Neural progenitor cell (in vitro differentiated cells): ENCODE results near the gene ARHGAP35. TPM values are rescaled to one million over a fixed set of nuclear protein-coding genes. Genes with fewer than 3 reads are reported as not detected.

Experiments used
- DNase-seq: peaks from one replicate; pipeline ENCODE4 v3.0.0-alpha.2; 2016; ENCODE audit warnings: low spot score
- H2AFZ ChIP-seq: fragments of 200-600 bp; sonication (generic); replicated peaks from 2 replicates; pipeline ENCODE4 v1.6.1; 2016; ENCODE audit warnings: antibody characterized with exemption
- H3F3A ChIP-seq: fragments of 200-600 bp; sonication (generic); 2 replicates; pipeline ENCODE4 v1.6.1; 2016; ENCODE audit warnings: antibody characterized with exemption, low read depth
- H3K27ac ChIP-seq: fragments of 200-600 bp; sonication (generic); 2 replicates; pipeline ENCODE4 v1.5.1; 2016; ENCODE audit warnings: mild to moderate bottlenecking
- H3K27me3 ChIP-seq: fragments of 200-600 bp; sonication (generic); 2 replicates; pipeline ENCODE4 v1.6.1; 2016; ENCODE audit warnings: mild to moderate bottlenecking, moderate library complexity
- H3K36me3 ChIP-seq: fragments of 200-600 bp; sonication (generic); 2 replicates; pipeline ENCODE4 v1.5.1; 2016
- H3K4me1 ChIP-seq: fragments of 200-600 bp; sonication (generic); 2 replicates; pipeline ENCODE4 v1.6.1; 2016; ENCODE audit warnings: mixed run types
- H3K4me2 ChIP-seq: fragments of 200-600 bp; sonication (generic); 2 replicates; pipeline ENCODE4 v1.6.1; 2016
- H3K4me3 ChIP-seq: fragments of 200-600 bp; sonication (generic); 2 replicates; pipeline ENCODE4 v1.5.1; 2016
- H3K79me2 ChIP-seq: fragments of 200-600 bp; sonication (generic); 2 replicates; pipeline ENCODE4 v1.6.1; 2016; ENCODE audit warnings: low read depth
- H3K9ac ChIP-seq: fragments of 200-600 bp; sonication (generic); 2 replicates; pipeline ENCODE4 v1.6.1; 2016
- H3K9me3 ChIP-seq: fragments of 200-600 bp; sonication (generic); 2 replicates; pipeline ENCODE4 v1.5.1; 2016; ENCODE audit warnings: low read depth
- H4K20me1 ChIP-seq: fragments of 200-600 bp; sonication (generic); 2 replicates; pipeline ENCODE4 v1.6.1; 2016; ENCODE audit warnings: low read depth
- H3K27ac Mint-ChIP-seq: 3 replicates; pipeline ENCODE4 v1.8.0; 2021; ENCODE audit warnings: mixed read lengths
- H3K27me3 Mint-ChIP-seq: 2 replicates; pipeline ENCODE4 v1.8.0; 2022; ENCODE audit warnings: low read depth, mild to moderate bottlenecking, inconsistent platforms, moderate library complexity, mixed read lengths; ENCODE audit not compliant: insufficient read depth
- H3K36me3 Mint-ChIP-seq: 3 replicates; pipeline ENCODE4 v1.8.0; 2021; ENCODE audit warnings: mixed read lengths
- H3K4me1 Mint-ChIP-seq: 3 replicates; pipeline ENCODE4 v1.8.0; 2021; ENCODE audit warnings: mixed read lengths
- H3K4me3 Mint-ChIP-seq: 3 replicates; pipeline ENCODE4 v1.8.0; 2021; ENCODE audit warnings: mild to moderate bottlenecking, moderate library complexity, mixed read lengths
- H3K9me3 Mint-ChIP-seq: 3 replicates; pipeline ENCODE4 v1.8.0; 2020; ENCODE audit warnings: mixed read lengths
- EZH2 ChIP-seq: fragments of 200-600 bp; sonication (generic); IDR thresholded peaks from 2 replicates; pipeline ENCODE4 v1.6.1; 2017; ENCODE audit warnings: antibody characterized with exemption, mild to moderate bottlenecking, moderate library complexity
- EZH2phosphoT487 ChIP-seq: fragments of 200-600 bp; sonication (generic); IDR thresholded peaks from 2 replicates; pipeline ENCODE4 v1.6.1; 2017; ENCODE audit warnings: antibody characterized with exemption
- total RNA-seq: library from RNA; depleted of rRNA; stranded (reverse); fragments of >200 nt; gene quantifications from 2 replicates; pipeline ENCODE4 v1.2.3, GENCODE V29; 2015; ENCODE audit warnings: low replicate concordance
- TF ChIP-seq, protein P1 (sequence below): fragments of 200-600 bp; sonication (generic); IDR thresholded peaks from 2 replicates; pipeline ENCODE4 v1.5.1; 2017; ENCODE audit warnings: antibody characterized with exemption, mild to moderate bottlenecking

Gene ARHGAP35
- total RNA-seq, 1 donor from 2014 or later = 38.4 TPM

DNA sequence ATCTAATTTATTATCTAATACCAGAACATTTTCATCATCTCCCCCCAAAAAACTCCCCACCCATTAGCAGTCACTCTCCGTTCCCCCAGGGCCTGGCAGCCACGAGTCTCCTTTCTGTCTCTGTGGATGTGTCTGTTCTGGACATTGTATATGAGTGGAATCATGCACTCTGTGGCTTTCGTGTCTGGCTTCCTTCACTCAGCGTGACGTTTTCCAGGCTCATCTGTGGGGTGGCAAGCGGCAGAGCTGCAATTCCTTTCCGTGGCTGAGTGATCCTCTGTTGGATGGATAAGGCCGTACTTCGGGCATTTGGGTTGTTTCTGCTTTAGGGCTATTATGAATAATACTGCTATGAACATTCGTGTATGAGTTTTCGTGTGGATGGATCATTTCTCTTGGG is 13.3 kb upstream of the ARHGAP35 start:
- Histone ChIP-seq H3F3A (peaks cover 17% of the 10 kb centered on the region), H3K27me3 (no peaks in the 10 kb centered on the region), H4K20me1 (peaks cover 19% of the 10 kb centered on the region), H3K4me1 (peaks cover 4% of the 10 kb centered on the region), H3K27ac (no peak overlapping the region), H3K36me3 (no peaks in the 10 kb centered on the region), H3K4me2 (no peak overlapping the region), H3K9me3 (no peaks in the 10 kb centered on the region), H3K9ac (no peak overlapping the region), H3K79me2 (peaks cover 31% of the 10 kb centered on the region), H3K4me3 (no peak overlapping the region), H2AFZ (no peak overlapping the region)
- H3K9me3 Mint-ChIP-seq = no peaks in the 10 kb centered on the region
- no peak overlapping the region for H3K27ac Mint-ChIP-seq
- TF ChIP-seq EZH2 = no peak
- TF ChIP-seq EZH2phosphoT487 = no peak
- TF ChIP-seq, protein P1, sequence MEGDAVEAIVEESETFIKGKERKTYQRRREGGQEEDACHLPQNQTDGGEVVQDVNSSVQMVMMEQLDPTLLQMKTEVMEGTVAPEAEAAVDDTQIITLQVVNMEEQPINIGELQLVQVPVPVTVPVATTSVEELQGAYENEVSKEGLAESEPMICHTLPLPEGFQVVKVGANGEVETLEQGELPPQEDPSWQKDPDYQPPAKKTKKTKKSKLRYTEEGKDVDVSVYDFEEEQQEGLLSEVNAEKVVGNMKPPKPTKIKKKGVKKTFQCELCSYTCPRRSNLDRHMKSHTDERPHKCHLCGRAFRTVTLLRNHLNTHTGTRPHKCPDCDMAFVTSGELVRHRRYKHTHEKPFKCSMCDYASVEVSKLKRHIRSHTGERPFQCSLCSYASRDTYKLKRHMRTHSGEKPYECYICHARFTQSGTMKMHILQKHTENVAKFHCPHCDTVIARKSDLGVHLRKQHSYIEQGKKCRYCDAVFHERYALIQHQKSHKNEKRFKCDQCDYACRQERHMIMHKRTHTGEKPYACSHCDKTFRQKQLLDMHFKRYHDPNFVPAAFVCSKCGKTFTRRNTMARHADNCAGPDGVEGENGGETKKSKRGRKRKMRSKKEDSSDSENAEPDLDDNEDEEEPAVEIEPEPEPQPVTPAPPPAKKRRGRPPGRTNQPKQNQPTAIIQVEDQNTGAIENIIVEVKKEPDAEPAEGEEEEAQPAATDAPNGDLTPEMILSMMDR = no peak
- peaks cover 16% of the 10 kb centered on the region for H3K36me3 Mint-ChIP-seq
- H3K4me1 Mint-ChIP-seq = peaks cover 16% of the 10 kb centered on the region
- peaks cover 4% of the 10 kb centered on the region for H3K27me3 Mint-ChIP-seq
- H3K4me3 Mint-ChIP-seq = peak overlapping the region; percentile 0
- no peak for DNase-seq

DNA sequence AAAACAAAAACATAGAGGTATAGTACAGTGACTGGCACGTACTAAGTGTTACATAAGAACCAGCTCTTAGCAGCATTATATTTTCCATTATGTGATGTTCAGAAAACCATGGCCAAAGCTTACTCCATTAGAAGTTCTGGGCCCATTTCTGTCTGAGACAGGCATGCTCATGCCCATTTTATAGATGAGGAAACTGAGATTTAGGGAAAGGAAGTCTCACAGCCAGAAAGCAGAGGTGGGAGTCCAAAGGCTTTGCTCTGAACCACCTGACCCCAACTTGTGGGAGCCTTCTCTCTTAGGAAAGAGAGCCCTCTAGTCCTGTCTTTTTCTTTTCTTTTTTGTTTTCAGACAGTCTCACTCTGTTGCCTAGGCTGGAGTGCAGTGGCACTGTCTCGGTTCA is 12.4 kb upstream of the ARHGAP35 start:
- peaks cover 31% of the 10 kb centered on the region for H3K79me2 ChIP-seq
- Mint-ChIP-seq H3K9me3 (no peaks in the 10 kb centered on the region), H3K4me1 (peaks cover 16% of the 10 kb centered on the region), H3K27ac (no peak overlapping the region), H3K27me3 (peaks cover 4% of the 10 kb centered on the region), H3K36me3 (peaks cover 13% of the 10 kb centered on the region), H3K4me3 (no peak overlapping the region)
- peaks cover 4% of the 10 kb centered on the region for H3K4me1 ChIP-seq
- DNase-seq = no peak
- no peak overlapping the region for H3K9ac ChIP-seq
- no peak overlapping the region for H3K27ac ChIP-seq
- no peak overlapping the region for H2AFZ ChIP-seq
- H3K27me3 ChIP-seq = no peaks in the 10 kb centered on the region
- H4K20me1 ChIP-seq = peaks cover 19% of the 10 kb centered on the region
- no peaks in the 10 kb centered on the region for H3K9me3 ChIP-seq
- H3F3A ChIP-seq = peaks cover 17% of the 10 kb centered on the region
- no peaks in the 10 kb centered on the region for H3K36me3 ChIP-seq
- TF ChIP-seq EZH2 (no peak), EZH2phosphoT487 (no peak)
- TF ChIP-seq, protein P1 = no peak
- no peak overlapping the region for H3K4me3 ChIP-seq
- H3K4me2 ChIP-seq = no peak overlapping the region

DNA sequence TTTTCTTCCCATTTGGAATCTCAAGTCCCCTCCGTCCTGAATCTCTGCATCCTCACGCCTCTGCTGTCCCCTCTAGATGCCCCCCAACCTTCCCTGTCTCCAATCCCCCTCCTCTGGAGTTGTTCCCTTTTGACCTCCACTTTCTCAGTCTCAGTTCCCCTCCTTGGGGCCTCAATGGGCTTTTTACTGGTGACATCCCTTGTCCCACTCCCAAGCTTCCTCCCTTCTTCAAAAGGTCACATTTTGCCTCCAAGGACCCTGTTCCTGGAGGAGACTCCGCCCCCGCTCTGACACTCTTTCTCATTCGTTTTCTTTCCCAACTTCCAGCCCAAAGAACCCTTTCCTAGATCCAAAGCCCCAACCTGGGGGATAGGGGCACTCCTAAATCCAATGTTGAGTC is 11.2 kb upstream of the ARHGAP35 start:
- Histone ChIP-seq H3K27ac (peak overlapping the region; percentile 92), H3K36me3 (no peaks in the 10 kb centered on the region), H3K4me1 (peaks cover 4% of the 10 kb centered on the region), H2AFZ (peak overlapping the region; percentile 94), H3F3A (peaks cover 17% of the 10 kb centered on the region), H3K9ac (peak overlapping the region; percentile 88), H3K4me2 (peak overlapping the region; percentile 88), H3K4me3 (peak overlapping the region; percentile 96), H4K20me1 (peaks cover 19% of the 10 kb centered on the region), H3K9me3 (no peaks in the 10 kb centered on the region), H3K79me2 (peaks cover 31% of the 10 kb centered on the region), H3K27me3 (no peaks in the 10 kb centered on the region)
- peaks cover 9% of the 10 kb centered on the region for H3K36me3 Mint-ChIP-seq
- H3K27ac Mint-ChIP-seq = peak overlapping the region; percentile 85
- H3K9me3 Mint-ChIP-seq = no peaks in the 10 kb centered on the region
- peak overlapping the region; percentile 94 for H3K4me3 Mint-ChIP-seq
- peak; percentile 38 for DNase-seq
- no peak for TF ChIP-seq EZH2
- TF ChIP-seq EZH2phosphoT487 = no peak
- TF ChIP-seq, protein P1 = no peak
- H3K27me3 Mint-ChIP-seq = peaks cover 4% of the 10 kb centered on the region
- peaks cover 16% of the 10 kb centered on the region for H3K4me1 Mint-ChIP-seq
